ENCODE data around the gene ABCB9.
"Not testable (repeated sequence)": the region's sequence is repeated elsewhere in the genome, so short reads cannot be mapped to it uniquely, and the experiment has no call there.

The ABCB9 gene

DNA sequence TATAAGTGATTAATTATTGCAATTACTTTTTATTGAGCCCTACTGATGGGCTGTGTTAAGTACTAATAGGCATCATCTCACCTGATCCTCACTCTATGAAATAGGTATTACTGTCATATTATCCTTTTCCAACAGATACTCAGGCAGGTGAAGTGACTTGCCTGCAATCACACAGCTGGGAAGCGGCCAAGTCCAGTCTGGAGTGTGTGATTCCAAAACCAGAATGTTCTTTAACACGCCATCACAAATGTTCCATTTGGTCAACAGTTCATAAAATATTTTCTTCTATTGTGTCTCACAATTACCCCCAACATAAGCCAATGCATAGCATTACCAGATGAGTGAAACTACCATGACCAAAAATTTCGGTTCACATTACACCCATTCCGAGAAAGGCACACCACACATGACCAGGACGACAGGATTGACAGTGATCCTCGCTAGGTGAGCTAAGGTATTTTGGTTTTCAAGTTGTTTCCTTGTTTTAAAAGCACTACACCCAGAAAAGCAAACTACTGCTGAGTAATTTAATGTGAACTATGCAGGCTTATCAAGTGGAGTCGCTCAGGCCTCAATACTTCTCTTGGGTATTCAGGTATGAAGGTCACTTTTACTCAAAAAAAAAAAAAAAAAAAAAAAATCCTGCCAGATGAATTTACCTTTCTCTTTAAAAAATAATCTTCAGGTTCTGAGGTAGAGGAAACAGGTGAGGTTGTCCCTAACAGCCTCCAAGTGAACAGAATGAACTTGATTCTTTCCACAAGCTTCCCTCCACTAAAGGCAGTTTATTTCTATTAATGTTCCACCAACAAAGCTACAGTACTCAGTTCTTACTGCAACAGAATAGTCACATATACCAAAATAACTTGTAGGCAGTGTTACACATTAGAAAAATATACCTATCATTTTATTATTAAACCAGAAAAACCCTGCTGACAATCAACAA, 72.8 kb downstream of the ABCB9 start:
- DNase-seq, result no peak

DNA sequence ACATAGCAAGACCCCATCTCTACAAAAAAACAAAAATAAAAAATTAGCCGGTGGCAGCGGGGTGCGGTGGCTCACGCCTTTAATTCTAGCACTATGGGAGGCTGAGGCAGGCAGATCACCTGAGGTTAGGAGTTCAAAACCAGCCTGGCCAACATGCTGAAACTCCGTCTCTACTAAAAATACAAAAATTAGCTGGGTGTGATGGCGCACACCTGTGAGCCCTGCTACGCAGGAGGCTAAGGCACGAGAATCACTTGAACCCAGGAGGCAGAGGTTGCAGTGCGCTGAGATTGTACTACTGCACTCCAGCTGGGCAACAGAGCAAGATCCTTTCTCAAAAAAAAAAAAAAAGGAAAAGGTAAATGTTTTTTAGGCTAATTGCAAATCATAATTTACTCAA, 73.5 kb downstream of the ABCB9 start:
- DNase-seq, result not testable (repeated sequence)

DNA sequence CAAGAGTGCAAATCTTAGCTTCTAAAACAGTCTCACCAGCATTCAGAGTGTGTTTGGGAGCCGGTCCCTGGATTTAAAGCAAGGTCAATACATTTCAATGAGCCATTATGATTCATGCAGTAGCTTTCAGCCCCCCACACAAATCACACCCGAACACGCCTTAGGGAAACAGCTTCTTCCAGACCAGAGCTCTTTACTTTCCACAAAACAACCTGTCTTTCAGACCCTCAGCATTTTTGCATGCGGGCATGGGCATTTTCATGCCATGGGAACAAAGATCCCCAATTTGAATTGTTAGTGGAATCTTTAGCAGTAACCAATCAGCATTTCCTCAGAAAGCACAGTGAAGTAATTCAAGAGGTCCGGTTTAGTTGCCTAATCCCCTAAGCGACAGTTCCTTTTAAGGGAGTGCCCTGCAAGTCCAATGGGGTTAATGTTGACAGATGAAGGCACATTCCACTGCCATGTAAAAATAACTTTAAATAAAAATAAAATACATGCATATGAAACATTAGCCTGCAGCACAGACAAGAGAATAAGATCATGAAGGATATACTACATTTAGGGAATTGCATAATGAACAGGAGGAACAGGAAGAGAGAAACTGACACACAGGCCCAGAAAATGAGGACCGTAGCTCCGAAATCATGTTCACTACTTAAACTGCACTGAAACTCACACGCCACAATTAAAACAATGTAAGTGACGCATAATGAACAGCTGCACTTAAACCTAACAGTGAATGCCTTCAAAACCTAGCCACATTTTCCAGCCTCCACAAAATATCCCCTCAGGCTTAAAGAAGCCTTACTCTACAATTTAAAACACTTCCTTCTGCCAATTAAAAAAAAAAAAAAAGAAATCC, 74.4 kb downstream of the ABCB9 start:
- DNase-seq, result no peak

DNA sequence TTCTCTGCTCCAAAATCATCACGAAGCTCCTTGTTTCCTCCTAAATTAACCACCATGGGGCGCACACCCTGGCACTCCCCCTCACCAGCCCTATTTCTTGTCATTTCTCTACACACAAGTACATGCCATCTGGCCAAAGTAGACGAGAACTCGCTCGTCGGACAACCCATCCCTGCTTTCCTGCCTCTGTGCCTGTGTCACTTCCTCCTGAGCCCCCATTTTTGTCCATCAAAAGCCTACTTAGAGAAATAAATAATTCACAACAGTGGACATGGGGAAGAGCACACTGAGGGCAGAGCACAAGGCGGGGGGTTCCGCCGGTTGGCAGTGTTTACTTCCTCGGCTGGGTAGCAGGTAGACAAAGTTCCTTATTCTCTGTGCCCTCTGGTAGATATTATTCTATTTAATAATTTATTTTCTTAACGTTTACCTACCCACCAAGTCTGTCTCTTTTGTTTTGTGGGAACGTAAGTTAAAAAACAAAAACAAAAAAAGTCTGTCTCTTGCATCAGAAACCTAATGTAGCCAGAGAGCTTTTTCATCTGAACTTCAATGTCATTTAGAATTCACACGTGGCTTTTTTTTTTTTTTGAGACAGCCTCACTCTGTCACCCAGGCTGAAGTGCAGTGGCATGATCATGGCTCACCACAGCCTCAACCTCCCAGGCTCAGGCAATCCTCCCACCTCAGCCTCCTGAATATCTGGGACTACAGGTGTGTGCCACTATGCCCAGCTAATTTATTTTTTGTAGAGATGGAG, 76.3 kb downstream of the ABCB9 start:
- no peak for DNase-seq

DNA sequence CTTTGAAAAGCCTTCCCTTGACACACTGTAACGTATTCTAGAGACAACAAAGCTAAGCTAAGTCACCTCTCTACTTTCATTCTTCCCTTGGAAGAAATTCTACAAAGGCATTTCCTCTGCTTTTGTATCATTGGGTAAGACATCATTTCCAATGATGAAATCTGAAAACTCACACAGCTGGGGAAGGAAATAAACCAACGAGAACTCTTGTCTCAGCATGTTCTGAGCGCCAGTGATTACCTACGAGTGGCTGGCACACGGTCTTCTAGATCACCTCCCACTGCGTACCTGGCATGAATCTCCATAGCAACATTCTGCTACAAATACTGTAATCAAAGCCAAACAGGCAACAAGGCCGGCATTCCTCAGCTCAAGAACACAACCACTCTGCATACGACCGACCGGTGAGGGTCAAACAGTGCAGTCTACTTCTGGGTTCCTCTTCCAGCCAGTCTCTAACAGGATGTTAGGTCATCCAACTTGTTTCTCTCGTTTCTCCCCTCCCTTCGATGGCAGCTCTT, 78.0 kb downstream of the ABCB9 start:
- DNase-seq, result peak; percentile 34 to 36

DNA sequence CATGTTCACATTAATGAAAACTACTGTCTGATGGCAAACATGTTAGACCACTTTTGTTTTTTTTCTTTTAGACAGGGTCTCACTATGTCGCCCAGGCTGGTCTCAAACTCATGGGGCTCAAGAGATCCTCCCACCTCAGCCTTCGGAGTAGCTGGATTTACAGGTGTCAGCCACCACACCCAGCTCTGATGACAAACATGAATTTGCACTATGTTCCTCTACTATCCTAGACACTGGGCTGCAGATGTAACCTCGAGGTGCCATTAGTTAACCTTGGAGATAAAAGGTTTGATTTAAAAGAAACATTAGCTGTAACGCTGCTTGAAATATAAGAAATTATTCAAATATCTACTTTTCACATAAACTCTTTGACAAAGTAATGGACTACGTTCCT, 78.4 kb downstream of the ABCB9 start:
- no peak for DNase-seq

DNA sequence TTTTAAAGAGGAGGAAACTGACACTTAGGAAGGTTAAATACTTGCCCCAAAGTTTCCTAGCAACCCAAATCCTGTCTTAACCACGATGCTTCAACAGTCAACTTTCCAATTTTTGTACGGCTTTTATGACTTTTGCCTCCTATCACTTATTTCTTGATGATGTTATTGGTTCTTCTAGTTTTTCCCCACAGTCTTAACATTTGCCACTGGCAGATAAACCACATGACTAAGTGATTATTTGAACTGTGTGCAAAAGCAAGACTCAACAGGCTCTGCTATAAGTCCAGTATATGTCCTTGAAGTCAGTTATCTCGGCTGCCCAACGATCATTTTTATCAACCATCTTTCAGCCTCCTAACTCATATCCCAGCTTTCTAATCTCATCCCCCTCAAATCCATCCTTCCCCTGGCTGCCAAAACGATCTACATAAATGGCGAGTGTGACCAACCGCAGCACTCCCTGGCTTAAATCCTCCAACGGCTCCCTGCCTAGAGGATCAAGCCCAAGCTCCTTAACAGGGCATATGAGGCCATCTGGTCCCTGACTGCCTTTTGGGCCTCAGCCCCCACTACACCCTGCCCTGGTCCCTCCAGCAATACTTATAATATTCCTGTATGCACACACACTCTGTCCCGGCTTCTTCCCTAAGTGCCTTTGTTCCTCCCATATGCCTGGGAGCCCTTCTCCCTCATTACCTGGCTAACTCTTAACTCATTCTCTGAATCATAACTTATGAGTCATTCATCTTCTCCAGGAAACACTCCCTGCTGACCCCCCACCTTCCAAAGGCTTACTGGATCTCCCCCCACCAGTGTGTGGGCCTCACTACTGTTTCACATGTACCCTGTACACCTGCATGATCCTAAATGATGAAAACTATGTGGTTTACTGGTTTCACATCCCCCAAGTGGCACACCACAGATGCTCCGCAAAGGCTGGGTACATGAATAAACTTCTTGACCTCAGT, 79.1 kb downstream of the ABCB9 start:
- DNase-seq, result peak; percentile 41 to 50

DNA sequence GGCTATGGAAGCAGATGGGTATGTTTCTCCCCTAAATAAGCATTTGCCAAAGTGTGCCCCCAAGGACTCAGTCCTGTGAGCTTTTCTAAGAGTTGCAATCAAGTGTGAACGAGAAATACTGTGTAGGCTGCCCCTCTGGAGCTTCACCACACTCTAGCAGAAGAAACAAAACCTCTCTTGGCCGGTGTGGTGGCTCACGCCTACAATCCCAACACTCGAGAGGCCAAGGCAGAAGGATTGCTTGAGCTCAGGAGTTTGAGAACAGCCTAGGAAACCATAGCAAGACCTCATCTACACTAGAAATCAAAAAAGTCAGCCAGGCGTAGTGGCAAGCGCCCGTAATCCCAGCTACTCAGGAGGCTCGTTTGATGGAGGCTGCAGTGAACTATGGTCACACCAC, 80.1 kb downstream of the ABCB9 start:
- DNase-seq, result no peak

DNA sequence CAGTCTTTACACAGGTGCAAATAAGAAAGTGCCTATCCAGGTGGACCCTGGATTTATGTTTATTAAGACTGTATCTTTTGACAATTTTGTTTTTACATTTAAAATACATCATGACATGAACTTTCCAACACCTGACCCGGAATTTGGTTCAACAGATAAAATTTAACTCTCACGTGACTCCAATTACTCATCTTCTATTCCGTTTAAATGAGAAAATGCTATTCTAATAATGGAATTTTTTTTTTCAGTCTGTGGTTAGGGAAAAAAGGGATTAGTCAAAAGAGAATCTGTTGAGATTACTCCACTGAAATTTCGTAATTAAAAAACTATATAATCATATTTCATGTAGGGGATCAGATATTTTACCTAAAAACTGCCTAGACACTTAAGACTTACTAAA, 81.4 kb downstream of the ABCB9 start:
- DNase-seq, result no peak

DNA sequence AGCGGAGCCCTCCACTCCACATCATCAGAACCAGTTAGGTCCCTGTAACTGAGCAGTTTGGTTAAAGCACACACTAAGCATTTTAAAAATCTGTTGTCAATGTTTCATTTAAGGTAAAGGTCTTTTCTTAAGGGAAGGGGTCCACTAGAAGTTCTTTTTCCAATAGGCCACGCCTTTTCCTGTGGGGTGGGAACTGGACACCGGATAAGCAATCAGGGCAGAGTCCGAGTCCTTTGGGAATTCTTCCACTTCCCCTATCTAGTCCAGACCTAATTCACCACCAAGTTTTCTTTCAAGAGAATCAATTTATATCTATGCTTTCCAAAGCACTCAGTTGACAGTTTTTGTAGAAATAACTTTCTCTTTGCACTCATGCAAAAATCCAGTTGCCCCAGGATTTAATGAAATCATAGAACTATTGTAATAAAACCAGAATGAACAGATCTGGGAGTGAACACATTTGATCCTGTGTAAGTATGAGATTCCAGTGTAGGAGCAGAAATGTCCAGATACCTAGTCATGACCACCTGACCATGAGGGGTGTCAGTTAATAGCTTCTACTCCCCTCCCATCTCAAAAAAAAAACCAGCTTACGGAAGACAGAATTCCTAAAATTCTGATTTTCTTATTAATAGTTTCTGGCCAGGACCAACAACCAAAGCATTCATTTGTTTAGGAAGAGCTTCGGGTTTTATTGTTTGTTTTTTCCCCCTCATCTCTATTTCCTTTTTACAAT, 82.0 kb downstream of the ABCB9 start:
- DNase-seq, result no peak

DNA sequence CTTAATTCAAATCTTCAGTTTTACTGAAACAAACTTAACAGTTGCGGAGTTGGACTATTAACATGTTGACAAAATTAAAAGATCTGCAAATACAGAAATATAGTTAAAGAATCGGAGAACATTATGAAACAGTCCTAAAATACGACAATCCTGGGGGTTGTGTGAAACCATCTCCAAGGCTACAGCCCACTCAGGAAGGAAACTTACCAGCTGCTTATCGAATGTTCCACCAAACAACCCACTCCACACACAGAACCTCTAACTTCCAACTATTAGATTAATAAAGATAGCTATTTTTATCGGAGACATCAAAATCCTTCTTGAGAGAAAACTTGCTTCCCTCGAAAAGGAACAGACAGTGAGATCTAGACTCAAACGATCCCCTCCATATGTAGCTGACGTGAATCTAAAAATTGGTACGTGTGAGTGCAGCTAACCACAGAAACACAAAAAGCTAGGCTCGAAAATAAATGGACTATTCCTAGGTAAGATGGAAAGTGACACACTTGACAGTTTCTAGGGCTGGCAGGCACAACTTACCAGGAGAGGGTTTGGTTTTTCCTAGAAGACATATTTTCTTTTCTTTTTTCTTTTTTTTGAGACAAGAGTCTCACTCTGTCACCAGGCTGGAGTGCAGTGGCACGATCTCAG, 83.2 kb downstream of the ABCB9 start:
- no peak for DNase-seq

DNA sequence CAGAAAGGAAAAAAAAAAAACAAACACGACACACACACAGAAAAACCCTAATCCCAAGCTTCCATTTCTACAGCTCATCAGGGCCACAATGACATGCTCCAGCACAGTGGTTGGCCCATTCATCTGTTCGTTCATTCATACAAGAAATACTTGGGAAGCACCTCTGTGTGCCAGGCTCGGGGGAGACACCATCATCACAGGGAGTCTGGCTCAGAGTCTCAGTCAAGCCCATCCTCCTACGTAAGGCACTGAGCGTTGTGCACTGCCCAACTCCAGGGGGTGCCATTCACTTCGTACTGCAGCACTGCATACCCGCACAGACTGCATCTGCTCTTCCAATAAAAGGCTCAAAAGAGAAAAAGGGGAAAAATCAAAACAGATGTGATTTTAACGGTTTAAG, 85.6 kb downstream of the ABCB9 start:
- no peak for DNase-seq

DNA sequence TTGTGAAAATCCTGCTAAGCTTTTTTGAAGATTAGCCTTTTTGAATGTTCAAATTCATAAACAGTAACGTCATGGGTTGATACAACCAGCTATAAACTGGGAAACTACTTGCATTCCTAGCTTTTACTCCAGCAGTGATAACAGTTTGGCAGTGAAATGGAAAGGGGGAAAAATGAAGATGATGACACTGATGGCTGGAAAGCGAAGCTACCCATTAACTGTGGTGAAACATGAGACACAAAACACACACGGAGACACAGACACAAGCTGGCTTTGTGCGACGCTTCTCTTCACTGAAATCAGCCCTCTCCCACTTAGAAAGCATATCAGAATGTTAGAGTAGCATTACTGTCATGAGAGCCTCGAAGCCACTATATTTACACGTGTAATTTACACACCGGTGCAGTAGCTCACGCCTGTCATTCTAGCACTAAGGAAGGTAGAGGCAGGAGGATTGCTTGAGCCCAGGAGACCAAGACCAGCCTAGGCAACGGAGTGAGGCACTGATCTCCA, 86.1 kb downstream of the ABCB9 start:
- DNase-seq, result no peak
